Naive thymus-derived CD4-positive, alpha-beta T cell (primary cell): ENCODE data around the gene CYB5RL. TPM values are rescaled to one million over a fixed set of nuclear protein-coding genes. Genes with fewer than 3 reads are reported as not detected.

Experiments
- ATAC-seq: fragments of 150-1000 bp; cut with Tn5 transposase; 2 replicates; pipeline ENCODE4 v1.10.0; 2021; ENCODE audit warnings: mild to moderate bottlenecking, moderate library complexity
- CTCF ChIA-PET: fragments of 350-600 bp; sonication (Branson Sonifier 250); formaldehyde crosslinking; loops from one replicate; lab custom pipeline; 2021; ENCODE audit warnings: antibody characterized with exemption; lab: Charles Lee
- POLR2A ChIA-PET: fragments of 350-600 bp; sonication (Branson Sonifier 250); formaldehyde crosslinking; loops from one replicate; lab custom pipeline; 2021; ENCODE audit warnings: antibody characterized with exemption, inconsistent platforms; lab: Charles Lee
- DNase-seq, 9 donors: peaks; one replicate each; pipeline versions ENCODE4 v3.0.0 to v3.0.0-alpha.2; 2020 to 2022; ENCODE audit warnings: mixed read lengths in 1 of 9
- H3K27ac ChIP-seq: one replicate; pipeline ENCODE4 v1.7.0; 2013; ENCODE audit warnings: mild to moderate bottlenecking, low read depth, low read length, moderate library complexity
- H3K27me3 ChIP-seq, 2 donors: one replicate each; pipeline ENCODE4 v1.7.0; 2013; ENCODE audit warnings: low read length in 2 of 2, mild to moderate bottlenecking in 2 of 2, moderate library complexity in 2 of 2; ENCODE audit not compliant: control insufficient read depth in 2 of 2, insufficient read depth in 2 of 2
- H3K36me3 ChIP-seq, 3 experiments: 1 replicate in 2 of 3; 2 replicates in 1 of 3; pipeline ENCODE4 v1.7.0; 2013; ENCODE audit warnings: low read length in 3 of 3, mild to moderate bottlenecking in 3 of 3, moderate library complexity in 1 of 3; ENCODE audit not compliant: insufficient read depth in 3 of 3, control insufficient read depth in 2 of 3
- H3K4me1 ChIP-seq, 2 donors: one replicate each; pipeline ENCODE4 v1.7.0; 2013; ENCODE audit warnings: low read length in 2 of 2, mild to moderate bottlenecking in 2 of 2, moderate library complexity in 1 of 2; ENCODE audit not compliant: control insufficient read depth in 2 of 2, insufficient read depth in 2 of 2
- H3K4me3 ChIP-seq: 2 replicates; pipeline ENCODE4 v1.7.0; 2013; ENCODE audit warnings: mild to moderate bottlenecking, low read length
- H3K9me3 ChIP-seq, 3 experiments: 1 replicate in 2 of 3; 2 replicates in 1 of 3; pipeline ENCODE4 v1.7.0; 2013; ENCODE audit warnings: low read length in 3 of 3; ENCODE audit not compliant: control insufficient read depth in 2 of 3
- H3K27ac Mint-ChIP-seq, 9 donors: one replicate each; pipeline ENCODE4 v1.8.0; 2020 to 2022; ENCODE audit warnings: mixed read lengths in 9 of 9, mild to moderate bottlenecking in 8 of 9, moderate library complexity in 5 of 9, inconsistent platforms in 2 of 9
- H3K27me3 Mint-ChIP-seq, 5 donors: one replicate each; pipeline ENCODE4 v1.8.0; 2021 to 2022; ENCODE audit warnings: mixed read lengths in 5 of 5, mild to moderate bottlenecking in 1 of 5
- H3K36me3 Mint-ChIP-seq, 5 donors: one replicate each; pipeline ENCODE4 v1.8.0; 2020 to 2022; ENCODE audit warnings: mixed read lengths in 5 of 5, mild to moderate bottlenecking in 3 of 5, inconsistent platforms in 1 of 5
- H3K4me1 Mint-ChIP-seq, 7 donors: one replicate each; pipeline ENCODE4 v1.8.0; 2020 to 2022; ENCODE audit warnings: mixed read lengths in 7 of 7, mild to moderate bottlenecking in 3 of 7, inconsistent platforms in 1 of 7
- H3K4me3 Mint-ChIP-seq, 10 donors: one replicate each; pipeline ENCODE4 v1.8.0; 2020 to 2022; ENCODE audit warnings: mild to moderate bottlenecking in 10 of 10, mixed read lengths in 10 of 10, moderate library complexity in 6 of 10, inconsistent platforms in 2 of 10
- H3K9me3 Mint-ChIP-seq, 11 donors: one replicate each; pipeline ENCODE4 v1.8.0; 2020 to 2022; ENCODE audit warnings: mixed read lengths in 11 of 11, mild to moderate bottlenecking in 4 of 11, inconsistent platforms in 1 of 11, moderate library complexity in 1 of 11
- intact Hi-C, 2 donors: fragments of 100-400 bp; cut with micrococcal nuclease; formaldehyde crosslinking; loops; one replicate each; pipeline ENCODE4 v1.15.1; 2023
- polyA plus RNA-seq, 2 donors: library from polyadenylated mRNA; unstranded; fragments of 300-500 nt; fragmentation: Illumina TruSeq; gene quantifications; one replicate each; pipeline ENCODE4 v1.2.3, GENCODE V29; 2021
- total RNA-seq, 6 experiments: library from RNA in 5 of 6; stranded (reverse) in 5 of 6; gene quantifications; 1 replicate in 5 of 6; 2 replicates in 1 of 6; pipeline ENCODE4 v1.2.3 and lab custom pipeline; 2021 to 2026

Gene CYB5RL
- total and polyA plus RNA-seq, 7 experiments from 2014 or later, result 3.4 to 13.5 (median 7.0) TPM

DNA sequence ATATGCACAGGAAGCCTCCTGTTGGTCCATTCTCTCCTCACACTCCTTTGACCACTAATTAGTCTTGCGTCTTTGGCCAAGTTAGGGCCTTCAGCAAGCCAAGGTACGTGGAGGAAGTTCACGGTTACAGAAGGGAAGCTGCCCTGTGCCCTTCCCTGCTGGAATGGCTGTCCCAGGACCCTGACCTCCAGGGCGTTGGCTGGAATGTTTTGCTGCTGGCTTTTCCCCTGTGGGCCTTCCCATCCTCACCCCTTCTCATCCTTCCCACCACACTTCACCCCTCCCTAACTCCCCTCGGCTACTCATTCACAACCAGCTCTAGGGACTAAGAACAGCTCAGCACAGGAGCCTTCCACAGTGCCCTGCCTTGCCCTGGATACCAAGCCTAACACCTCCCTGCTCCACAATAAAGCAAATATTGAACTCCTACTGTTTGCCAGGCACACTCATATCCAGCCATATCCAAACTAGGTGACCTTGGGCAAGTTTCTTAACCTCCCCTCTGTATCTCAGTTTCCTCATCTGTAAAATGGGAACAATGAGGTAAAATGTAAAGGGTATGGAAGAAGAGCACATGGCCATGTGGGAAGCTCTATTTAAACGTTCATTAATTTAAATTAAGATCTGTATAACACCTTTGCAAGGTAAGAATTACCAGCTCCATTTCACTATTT lies 38.2 kb downstream of the CYB5RL start:
- ATAC-seq (no peak), DNase-seq (no peak)
- Histone ChIP-seq H3K4me3 (no peak overlapping the region), H3K9me3 (no peaks in the 10 kb centered on the region), H3K27me3 (no peaks in the 10 kb centered on the region), H3K27ac (no peak overlapping the region), H3K4me1 (no peaks in the 10 kb centered on the region), H3K36me3 (no peaks in the 10 kb centered on the region)
- CTCF ChIA-PET, result no interaction called here
- no peaks in the 10 kb centered on the region for H3K27me3 Mint-ChIP-seq
- H3K9me3 Mint-ChIP-seq, result peaks cover 0 to 1% (median 0%) of the 10 kb centered on the region in 11 donors
- intact Hi-C loops, result no loop called here
- peaks cover 0 to 7% (median 0%) of the 10 kb centered on the region in 5 donors for H3K36me3 Mint-ChIP-seq
- no peak overlapping the region for H3K27ac Mint-ChIP-seq
- POLR2A ChIA-PET, result no interaction called here
- H3K4me1 Mint-ChIP-seq, result no peaks in the 10 kb centered on the region
- no peak overlapping the region for H3K4me3 Mint-ChIP-seq

DNA sequence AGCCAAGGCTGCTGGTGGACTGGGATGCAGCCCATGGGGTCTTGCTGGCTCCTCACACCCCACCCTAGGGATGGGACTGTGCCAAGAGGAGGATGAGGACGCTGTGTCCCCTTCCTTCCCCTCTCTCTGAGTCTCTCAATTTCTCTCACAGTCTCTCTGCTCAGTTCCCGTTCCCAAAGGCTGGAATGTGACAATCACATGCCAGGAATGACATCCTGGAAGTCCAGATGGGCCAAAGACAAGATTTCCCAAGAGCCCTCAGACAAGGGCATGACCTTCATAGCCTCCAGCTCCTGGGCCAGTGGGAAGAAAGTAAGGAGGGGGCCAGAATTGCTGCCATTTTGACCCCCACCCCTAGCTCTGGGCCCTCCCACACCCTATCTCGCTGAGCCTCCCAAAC lies 39.5 kb downstream of the CYB5RL start:
- POLR2A ChIA-PET, result no interaction called here
- no peak for DNase-seq

GRCh38 chr1:54159733-54160316 lies 40.0 kb downstream of the CYB5RL start:
- Histone ChIP-seq H3K36me3 (no peaks in the 10 kb centered on the region), H3K4me3 (no peak overlapping the region), H3K27ac (no peak overlapping the region), H3K4me1 (no peaks in the 10 kb centered on the region), H3K9me3 (no peaks in the 10 kb centered on the region), H3K27me3 (no peaks in the 10 kb centered on the region)
- Mint-ChIP-seq H3K27ac (no peak overlapping the region), H3K27me3 (no peaks in the 10 kb centered on the region), H3K4me1 (peaks cover 0 to 2% (median 0%) of the 10 kb centered on the region in 7 donors), H3K9me3 (peaks cover 0 to 2% (median 0%) of the 10 kb centered on the region in 11 donors), H3K36me3 (no peaks in the 10 kb centered on the region), H3K4me3 (no peak overlapping the region)
- ATAC-seq (no peak), DNase-seq (no peak)
- CTCF ChIA-PET, result interaction anchor here (0.6 kb wide), 1 partner anchor 18 kb away, joined by 3 read pairs; no protein-coding TSS in a partner anchor
- intact Hi-C loops, result no loop called here
- POLR2A ChIA-PET, result no interaction called here

More for the DNA sequence above, 39.5 kb downstream of the CYB5RL start:
- Mint-ChIP-seq H3K27me3 (no peaks in the 10 kb centered on the region), H3K4me1 (peaks cover 0 to 2% (median 0%) of the 10 kb centered on the region in 7 donors), H3K36me3 (peaks cover 0 to 2% (median 0%) of the 10 kb centered on the region in 5 donors), H3K4me3 (no peak overlapping the region), H3K27ac (no peak overlapping the region), H3K9me3 (peaks cover 0 to 2% (median 0%) of the 10 kb centered on the region in 11 donors)
- Histone ChIP-seq H3K36me3 (no peaks in the 10 kb centered on the region), H3K27me3 (no peaks in the 10 kb centered on the region), H3K4me3 (no peak overlapping the region), H3K27ac (no peak overlapping the region), H3K9me3 (no peaks in the 10 kb centered on the region), H3K4me1 (no peaks in the 10 kb centered on the region)
- intact Hi-C loops, result no loop called here
- CTCF ChIA-PET, result interaction anchor here (0.6 kb wide), 1 partner anchor 18 kb away, joined by 3 read pairs; no protein-coding TSS in a partner anchor
- ATAC-seq, result no peak

GRCh38 chr1:54158071-54158470 lies 41.8 kb downstream of the CYB5RL start:
- H3K9me3 Mint-ChIP-seq, result peaks cover 0 to 2% (median 0%) of the 10 kb centered on the region in 11 donors
- Histone ChIP-seq H3K36me3 (no peaks in the 10 kb centered on the region), H3K4me3 (no peak overlapping the region), H3K27ac (no peak overlapping the region), H3K9me3 (no peaks in the 10 kb centered on the region), H3K27me3 (no peaks in the 10 kb centered on the region), H3K4me1 (no peaks in the 10 kb centered on the region)
- ChIA-PET CTCF (no interaction called here), POLR2A (no interaction called here)
- intact Hi-C loops, result no loop called here
- peaks cover 0 to 2% (median 0%) of the 10 kb centered on the region in 7 donors for H3K4me1 Mint-ChIP-seq
- no peaks in the 10 kb centered on the region for H3K27me3 Mint-ChIP-seq
- DNase-seq (no peak), ATAC-seq (no peak)
- no peaks in the 10 kb centered on the region for H3K36me3 Mint-ChIP-seq
- H3K4me3 Mint-ChIP-seq, result no peak overlapping the region
- no peak overlapping the region for H3K27ac Mint-ChIP-seq

GRCh38 chr1:54157401-54157800 lies 42.4 kb downstream of the CYB5RL start:
- H3K9me3 ChIP-seq, result no peaks in the 10 kb centered on the region
- no peak for ATAC-seq
- Mint-ChIP-seq H3K36me3 (no peaks in the 10 kb centered on the region), H3K4me3 (no peak overlapping the region), H3K9me3 (peaks cover 0 to 2% (median 0%) of the 10 kb centered on the region in 11 donors), H3K27ac (no peak overlapping the region), H3K4me1 (peaks cover 0 to 2% (median 0%) of the 10 kb centered on the region in 7 donors), H3K27me3 (no peaks in the 10 kb centered on the region)
- no peak overlapping the region for H3K4me3 ChIP-seq
- no peaks in the 10 kb centered on the region for H3K36me3 ChIP-seq
- intact Hi-C loops, result no loop called here
- no peak overlapping the region for H3K27ac ChIP-seq
- POLR2A ChIA-PET, result no interaction called here
- DNase-seq, result no peak
- CTCF ChIA-PET, result no interaction called here
- no peaks in the 10 kb centered on the region for H3K4me1 ChIP-seq
- no peaks in the 10 kb centered on the region for H3K27me3 ChIP-seq

GRCh38 chr1:54156986-54157385 lies 42.8 kb downstream of the CYB5RL start:
- ChIA-PET CTCF (no interaction called here), POLR2A (no interaction called here)
- H3K27me3 ChIP-seq, result no peaks in the 10 kb centered on the region
- no peak overlapping the region for H3K4me3 ChIP-seq
- Mint-ChIP-seq H3K4me3 (no peak overlapping the region), H3K27me3 (no peaks in the 10 kb centered on the region), H3K9me3 (peaks cover 0 to 2% (median 0%) of the 10 kb centered on the region in 11 donors), H3K4me1 (peaks cover 0 to 2% (median 0%) of the 10 kb centered on the region in 7 donors), H3K36me3 (no peaks in the 10 kb centered on the region), H3K27ac (no peak overlapping the region)
- DNase-seq, result no peak
- intact Hi-C loops, result no loop called here
- no peaks in the 10 kb centered on the region for H3K9me3 ChIP-seq
- H3K27ac ChIP-seq, result no peak overlapping the region
- H3K4me1 ChIP-seq, result no peaks in the 10 kb centered on the region
- H3K36me3 ChIP-seq, result no peaks in the 10 kb centered on the region
- ATAC-seq, result no peak
